ENCODE results near the gene RPEL1.
"Not testable (repeated sequence)": the region's sequence is repeated elsewhere in the genome, so short reads cannot be mapped to it uniquely, and the experiment has no call there.

DNA sequence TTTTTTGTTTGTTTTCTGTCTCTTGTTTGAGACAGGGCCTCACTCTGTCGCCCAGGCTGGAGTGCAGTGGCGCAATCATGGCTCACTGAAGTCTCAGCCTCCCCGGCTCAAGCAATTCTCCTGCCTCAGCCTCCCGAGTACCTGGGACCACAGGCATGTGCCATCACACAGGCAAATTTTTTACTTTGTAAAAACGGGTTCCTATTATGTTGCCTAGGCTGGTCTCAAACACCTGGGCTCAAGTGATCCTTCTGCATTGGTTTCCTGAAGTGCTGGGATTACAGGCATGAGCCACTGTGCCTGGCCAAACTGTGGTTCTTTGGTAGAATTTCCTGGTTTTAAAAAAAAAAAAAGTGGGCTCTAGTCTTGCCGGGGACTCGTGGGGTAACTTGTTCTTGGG is at the start of gene RPEL1:
- TF ChIP-seq, protein P1, sequence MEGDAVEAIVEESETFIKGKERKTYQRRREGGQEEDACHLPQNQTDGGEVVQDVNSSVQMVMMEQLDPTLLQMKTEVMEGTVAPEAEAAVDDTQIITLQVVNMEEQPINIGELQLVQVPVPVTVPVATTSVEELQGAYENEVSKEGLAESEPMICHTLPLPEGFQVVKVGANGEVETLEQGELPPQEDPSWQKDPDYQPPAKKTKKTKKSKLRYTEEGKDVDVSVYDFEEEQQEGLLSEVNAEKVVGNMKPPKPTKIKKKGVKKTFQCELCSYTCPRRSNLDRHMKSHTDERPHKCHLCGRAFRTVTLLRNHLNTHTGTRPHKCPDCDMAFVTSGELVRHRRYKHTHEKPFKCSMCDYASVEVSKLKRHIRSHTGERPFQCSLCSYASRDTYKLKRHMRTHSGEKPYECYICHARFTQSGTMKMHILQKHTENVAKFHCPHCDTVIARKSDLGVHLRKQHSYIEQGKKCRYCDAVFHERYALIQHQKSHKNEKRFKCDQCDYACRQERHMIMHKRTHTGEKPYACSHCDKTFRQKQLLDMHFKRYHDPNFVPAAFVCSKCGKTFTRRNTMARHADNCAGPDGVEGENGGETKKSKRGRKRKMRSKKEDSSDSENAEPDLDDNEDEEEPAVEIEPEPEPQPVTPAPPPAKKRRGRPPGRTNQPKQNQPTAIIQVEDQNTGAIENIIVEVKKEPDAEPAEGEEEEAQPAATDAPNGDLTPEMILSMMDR (IDR thresholded peaks at IDR 0.05; ENCODE audit: low read depth, low read length, poor library complexity, severe bottlenecking), result not testable (repeated sequence)
- not testable (repeated sequence) for TF ChIP-seq EZH2phosphoT487 (IDR thresholded peaks at IDR 0.05; ENCODE audit: borderline replicate concordance, low read length)

Data from DOHH2 (cell line).